ENCODE measurements around the gene DUOXA2.
A peak's percentile ranks its signal among the peaks of the same experiment; 100 is the strongest.

DNA sequence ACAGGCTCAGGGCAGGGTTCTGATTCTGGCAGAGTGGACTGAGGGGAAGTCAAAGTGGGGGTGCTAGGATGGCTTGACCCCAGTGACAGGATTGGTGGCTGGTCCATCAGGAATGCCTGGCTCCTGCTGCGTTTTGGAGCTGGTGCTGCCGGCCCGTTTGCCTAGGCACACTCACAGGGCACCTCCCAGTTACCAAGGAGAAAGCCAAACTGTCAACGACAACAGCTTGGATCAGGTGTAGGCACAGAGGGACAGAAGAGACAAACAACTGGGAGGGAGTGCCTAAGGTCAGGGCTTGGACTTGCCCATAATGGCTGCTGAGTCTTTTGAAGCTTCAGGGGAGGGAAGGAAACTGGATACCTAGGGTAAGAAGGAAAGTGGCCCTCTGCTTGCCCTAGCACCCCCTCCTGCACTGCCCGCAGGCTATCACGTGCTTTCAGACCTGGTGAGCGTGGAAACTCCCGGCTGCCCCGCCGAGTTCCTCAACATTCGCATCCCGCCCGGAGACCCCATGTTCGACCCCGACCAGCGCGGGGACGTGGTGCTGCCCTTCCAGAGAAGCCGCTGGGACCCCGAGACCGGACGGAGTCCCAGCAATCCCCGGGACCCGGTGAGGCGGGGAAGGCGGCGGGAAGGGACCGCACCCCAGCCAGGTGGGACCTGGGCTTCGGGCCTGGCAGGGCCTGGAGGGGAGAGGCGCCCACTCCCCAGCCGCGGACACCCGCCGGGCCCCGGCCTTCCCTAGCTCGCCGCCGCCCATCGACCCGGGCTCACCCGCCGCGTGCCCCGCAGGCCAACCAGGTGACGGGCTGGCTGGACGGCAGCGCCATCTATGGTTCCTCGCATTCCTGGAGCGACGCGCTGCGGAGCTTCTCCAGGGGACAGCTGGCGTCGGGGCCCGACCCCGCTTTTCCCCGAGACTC is 20.8 kb downstream of the DUOXA2 start:
- TF ChIP-seq, protein P1, sequence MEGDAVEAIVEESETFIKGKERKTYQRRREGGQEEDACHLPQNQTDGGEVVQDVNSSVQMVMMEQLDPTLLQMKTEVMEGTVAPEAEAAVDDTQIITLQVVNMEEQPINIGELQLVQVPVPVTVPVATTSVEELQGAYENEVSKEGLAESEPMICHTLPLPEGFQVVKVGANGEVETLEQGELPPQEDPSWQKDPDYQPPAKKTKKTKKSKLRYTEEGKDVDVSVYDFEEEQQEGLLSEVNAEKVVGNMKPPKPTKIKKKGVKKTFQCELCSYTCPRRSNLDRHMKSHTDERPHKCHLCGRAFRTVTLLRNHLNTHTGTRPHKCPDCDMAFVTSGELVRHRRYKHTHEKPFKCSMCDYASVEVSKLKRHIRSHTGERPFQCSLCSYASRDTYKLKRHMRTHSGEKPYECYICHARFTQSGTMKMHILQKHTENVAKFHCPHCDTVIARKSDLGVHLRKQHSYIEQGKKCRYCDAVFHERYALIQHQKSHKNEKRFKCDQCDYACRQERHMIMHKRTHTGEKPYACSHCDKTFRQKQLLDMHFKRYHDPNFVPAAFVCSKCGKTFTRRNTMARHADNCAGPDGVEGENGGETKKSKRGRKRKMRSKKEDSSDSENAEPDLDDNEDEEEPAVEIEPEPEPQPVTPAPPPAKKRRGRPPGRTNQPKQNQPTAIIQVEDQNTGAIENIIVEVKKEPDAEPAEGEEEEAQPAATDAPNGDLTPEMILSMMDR (IDR thresholded peaks at IDR 0.05) = no peak
- TF ChIP-seq POLR2A (IDR thresholded peaks at IDR 0.05) (peak in 1 of 4 donors; percentile 33), POLR2AphosphoS5 (IDR thresholded peaks at IDR 0.05) (no peak)

Measured in upper lobe of left lung (tissue), 4 donors.